ENCODE measurements around the gene ATXN7L1. TPM values are rescaled to one million over a fixed set of nuclear protein-coding genes. Genes with fewer than 3 reads are reported as not detected.
A peak's percentile ranks its signal among the peaks of the same experiment; 100 is the strongest.

ATXN7L1 gene
- polyA plus RNA-seq, 1 of the 3 experiments (the other 2 are of a cell fraction), result 6.0 TPM

GRCh38 chr7:105907129-105907846 is 30.9 kb upstream of the ATXN7L1 start:
- WGBS (ENCODE audit: low lambda C conversion rate), result 91% methylated on average over 9 of the region's 9 CpGs

DNA sequence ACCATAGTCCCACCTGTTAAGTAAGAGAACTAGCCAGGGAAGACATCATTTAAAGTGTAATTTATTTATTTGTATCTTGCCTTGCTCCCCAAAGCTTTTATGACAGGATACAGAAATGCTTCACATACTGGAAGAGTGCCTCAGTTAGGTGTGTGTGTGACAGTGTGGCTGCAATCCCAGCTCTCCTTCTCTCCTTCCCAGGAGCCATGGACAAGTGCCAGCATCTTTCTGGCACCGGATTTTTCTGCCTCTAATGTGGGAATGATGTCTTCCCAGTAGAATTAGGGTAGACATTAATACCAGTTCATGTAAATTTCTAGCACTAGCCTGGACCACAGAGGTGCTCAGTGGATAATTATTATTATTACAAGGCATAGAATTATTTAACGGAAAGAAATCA is 30.3 kb upstream of the ATXN7L1 start:
- Histone ChIP-seq H4K20me1 (ENCODE audit: insufficient read depth) (no peaks in the 10 kb centered on the region), H3K9me3 (no peaks in the 10 kb centered on the region), H3K4me3 (ENCODE audit: low read depth in 2 of 2, low read length in 1 of 2) (no peak overlapping the region), H3K36me3 (replicated peaks in 1 of 2; ENCODE audit: control insufficient read depth in 1 of 2, insufficient read depth in 2 of 2, low read length in 1 of 2) (peaks cover 0 to 5% of the 10 kb centered on the region in 2 experiments), H3F3A (replicated peaks; ENCODE audit: insufficient read depth) (peaks cover 4% of the 10 kb centered on the region), H3K9ac (no peak overlapping the region), H2AFZ (ENCODE audit: low read depth) (no peak overlapping the region), H3K27ac (ENCODE audit: low read depth in 2 of 2, low read length in 1 of 2) (peak overlapping the region in 1 of 2 experiments; percentile 14; a peak in 1 of 4 replicates), H3K4me2 (no peak overlapping the region), H3K79me2 (ENCODE audit: insufficient read depth) (no peaks in the 10 kb centered on the region), H3K4me1 (ENCODE audit: control insufficient read depth in 1 of 2, insufficient read depth in 2 of 2, low read depth in 1 of 2, low read length in 1 of 2) (peaks cover 0 to 13% of the 10 kb centered on the region in 2 experiments; a peak in 1 of 4 replicates), H3K27me3 (ENCODE audit: insufficient read depth) (no peaks in the 10 kb centered on the region), H3K9me2 (no peaks in the 10 kb centered on the region)
- ChIA-PET POLR2A (no interaction called here), CTCF (interaction anchor here (1.0 to 3.9 kb wide), 3 partner anchors 29 to 136 kb away, joined by 3 to 20 read pairs (median 10); no protein-coding TSS in a partner anchor)
- TF ChIP-seq PBX3 (IDR thresholded peaks at IDR 0.05) (no peak), POLR2AphosphoS5 (IDR thresholded peaks at IDR 0.05; ENCODE audit: low read depth, low read length) (no peak), ELF1 (IDR thresholded peaks at IDR 0.05) (no peak), NFIC (IDR thresholded peaks at IDR 0.05; ENCODE audit: borderline replicate concordance) (peak; percentile 45; the same call in 1 of the 2 replicates)
- TF ChIP-seq, protein P1, sequence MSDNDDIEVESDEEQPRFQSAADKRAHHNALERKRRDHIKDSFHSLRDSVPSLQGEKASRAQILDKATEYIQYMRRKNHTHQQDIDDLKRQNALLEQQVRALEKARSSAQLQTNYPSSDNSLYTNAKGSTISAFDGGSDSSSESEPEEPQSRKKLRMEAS (IDR thresholded peaks at IDR 0.05; ENCODE audit: low read depth), result no peak
- TF ChIP-seq, protein P2, sequence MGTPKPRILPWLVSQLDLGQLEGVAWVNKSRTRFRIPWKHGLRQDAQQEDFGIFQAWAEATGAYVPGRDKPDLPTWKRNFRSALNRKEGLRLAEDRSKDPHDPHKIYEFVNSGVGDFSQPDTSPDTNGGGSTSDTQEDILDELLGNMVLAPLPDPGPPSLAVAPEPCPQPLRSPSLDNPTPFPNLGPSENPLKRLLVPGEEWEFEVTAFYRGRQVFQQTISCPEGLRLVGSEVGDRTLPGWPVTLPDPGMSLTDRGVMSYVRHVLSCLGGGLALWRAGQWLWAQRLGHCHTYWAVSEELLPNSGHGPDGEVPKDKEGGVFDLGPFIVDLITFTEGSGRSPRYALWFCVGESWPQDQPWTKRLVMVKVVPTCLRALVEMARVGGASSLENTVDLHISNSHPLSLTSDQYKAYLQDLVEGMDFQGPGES (IDR thresholded peaks at IDR 0.05; ENCODE audit: low read depth, low read length), result no peak
- no peak for DNase-seq
- WGBS (ENCODE audit: low lambda C conversion rate), result 50% methylated on average over 2 of the region's 2 CpGs

More at GRCh38 chr7:105907129-105907846, 30.9 kb upstream of the ATXN7L1 start:
- TF ChIP-seq, protein P3, sequence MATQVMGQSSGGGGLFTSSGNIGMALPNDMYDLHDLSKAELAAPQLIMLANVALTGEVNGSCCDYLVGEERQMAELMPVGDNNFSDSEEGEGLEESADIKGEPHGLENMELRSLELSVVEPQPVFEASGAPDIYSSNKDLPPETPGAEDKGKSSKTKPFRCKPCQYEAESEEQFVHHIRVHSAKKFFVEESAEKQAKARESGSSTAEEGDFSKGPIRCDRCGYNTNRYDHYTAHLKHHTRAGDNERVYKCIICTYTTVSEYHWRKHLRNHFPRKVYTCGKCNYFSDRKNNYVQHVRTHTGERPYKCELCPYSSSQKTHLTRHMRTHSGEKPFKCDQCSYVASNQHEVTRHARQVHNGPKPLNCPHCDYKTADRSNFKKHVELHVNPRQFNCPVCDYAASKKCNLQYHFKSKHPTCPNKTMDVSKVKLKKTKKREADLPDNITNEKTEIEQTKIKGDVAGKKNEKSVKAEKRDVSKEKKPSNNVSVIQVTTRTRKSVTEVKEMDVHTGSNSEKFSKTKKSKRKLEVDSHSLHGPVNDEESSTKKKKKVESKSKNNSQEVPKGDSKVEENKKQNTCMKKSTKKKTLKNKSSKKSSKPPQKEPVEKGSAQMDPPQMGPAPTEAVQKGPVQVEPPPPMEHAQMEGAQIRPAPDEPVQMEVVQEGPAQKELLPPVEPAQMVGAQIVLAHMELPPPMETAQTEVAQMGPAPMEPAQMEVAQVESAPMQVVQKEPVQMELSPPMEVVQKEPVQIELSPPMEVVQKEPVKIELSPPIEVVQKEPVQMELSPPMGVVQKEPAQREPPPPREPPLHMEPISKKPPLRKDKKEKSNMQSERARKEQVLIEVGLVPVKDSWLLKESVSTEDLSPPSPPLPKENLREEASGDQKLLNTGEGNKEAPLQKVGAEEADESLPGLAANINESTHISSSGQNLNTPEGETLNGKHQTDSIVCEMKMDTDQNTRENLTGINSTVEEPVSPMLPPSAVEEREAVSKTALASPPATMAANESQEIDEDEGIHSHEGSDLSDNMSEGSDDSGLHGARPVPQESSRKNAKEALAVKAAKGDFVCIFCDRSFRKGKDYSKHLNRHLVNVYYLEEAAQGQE (IDR thresholded peaks at IDR 0.05; ENCODE audit: low read depth, low read length), result no peak
- TF ChIP-seq, protein P2 (IDR thresholded peaks at IDR 0.05; ENCODE audit: low read depth, low read length), result no peak
- TF ChIP-seq SIN3A (IDR thresholded peaks at IDR 0.05; ENCODE audit: borderline replicate concordance, low read depth, low read length) (no peak), MXI1 (IDR thresholded peaks at IDR 0.05; ENCODE audit: low read depth, low read length) (no peak), NFIC (IDR thresholded peaks at IDR 0.05; ENCODE audit: borderline replicate concordance) (no peak), RCOR1 (IDR thresholded peaks at IDR 0.05; ENCODE audit: low read length) (no peak), GATA2 (CRISPR knock-in tag; IDR thresholded peaks at IDR 0.05) (no peak)
- TF ChIP-seq, protein P1 (IDR thresholded peaks at IDR 0.05; ENCODE audit: low read depth), result no peak
- CTCF ChIA-PET, result interaction anchor here (1.0 to 3.9 kb wide), 5 partner anchors 10 to 247 kb away, joined by 3 to 20 read pairs (median 4); no protein-coding TSS in a partner anchor
- Histone ChIP-seq H3K79me2 (ENCODE audit: insufficient read depth) (no peaks in the 10 kb centered on the region), H3K4me3 (ENCODE audit: low read depth in 2 of 2, low read length in 1 of 2) (no peak overlapping the region), H3K9me3 (no peaks in the 10 kb centered on the region), H4K20me1 (ENCODE audit: insufficient read depth) (no peaks in the 10 kb centered on the region), H3K27ac (ENCODE audit: low read depth in 2 of 2, low read length in 1 of 2) (no peak overlapping the region), H3F3A (replicated peaks; ENCODE audit: insufficient read depth) (peaks cover 4% of the 10 kb centered on the region), H2AFZ (ENCODE audit: low read depth) (no peak overlapping the region), H3K9me2 (no peaks in the 10 kb centered on the region), H3K27me3 (ENCODE audit: insufficient read depth) (no peaks in the 10 kb centered on the region), H3K36me3 (replicated peaks in 1 of 2; ENCODE audit: control insufficient read depth in 1 of 2, insufficient read depth in 2 of 2, low read length in 1 of 2) (peaks cover 0 to 9% of the 10 kb centered on the region in 2 experiments), H3K4me1 (ENCODE audit: control insufficient read depth in 1 of 2, insufficient read depth in 2 of 2, low read depth in 1 of 2, low read length in 1 of 2) (peaks cover 0 to 13% of the 10 kb centered on the region in 2 experiments; a peak in 1 of 4 replicates), H3K9ac (no peak overlapping the region), H3K4me2 (no peak overlapping the region)
- POLR2A ChIA-PET, result no interaction called here
- DNase-seq, result no peak

Data from SK-N-SH (cell line).